HUES6 (cell line): ENCODE results near the gene RGS7.
"Not testable (repeated sequence)": the region's sequence is repeated elsewhere in the genome, so short reads cannot be mapped to it uniquely, and the experiment has no call there.

ENCODE experiments used
- H3K27ac ChIP-seq: 2 replicates; pipeline ENCODE4 v1.7.0; 2013; ENCODE audit warnings: low read depth, mild to moderate bottlenecking, low read length, inconsistent platforms
- H3K27me3 ChIP-seq: 2 replicates; pipeline ENCODE4 v1.6.1; 2013; ENCODE audit warnings: low read length; ENCODE audit not compliant: control insufficient read depth, insufficient read depth
- H3K36me3 ChIP-seq: 2 replicates; pipeline ENCODE4 v1.6.1; 2013; ENCODE audit warnings: low read length; ENCODE audit not compliant: control insufficient read depth, insufficient read depth
- H3K4me1 ChIP-seq: 2 replicates; pipeline ENCODE4 v1.6.1; 2013; ENCODE audit warnings: low read length; ENCODE audit not compliant: control insufficient read depth, insufficient read depth
- H3K4me3 ChIP-seq: 2 replicates; pipeline ENCODE4 v1.5.1; 2013; ENCODE audit warnings: low read depth, low read length
- H3K9ac ChIP-seq: one replicate; pipeline ENCODE4 v1.6.1; 2013; ENCODE audit warnings: mild to moderate bottlenecking, low read length
- H3K9me3 ChIP-seq: 2 replicates; pipeline ENCODE4 v1.6.1; 2013; ENCODE audit warnings: low read depth, low read length; ENCODE audit not compliant: control insufficient read depth, insufficient read depth

Gene RGS7

GRCh38 chr1:240737298-240737697, 619.7 kb downstream of the RGS7 start:
- H3K27ac ChIP-seq, result no peak overlapping the region
- H3K9ac ChIP-seq, result no peak overlapping the region
- no peaks in the 10 kb centered on the region for H3K9me3 ChIP-seq
- H3K27me3 ChIP-seq, result no peaks in the 10 kb centered on the region
- no peaks in the 10 kb centered on the region for H3K36me3 ChIP-seq
- H3K4me3 ChIP-seq, result no peak overlapping the region
- no peaks in the 10 kb centered on the region for H3K4me1 ChIP-seq

DNA sequence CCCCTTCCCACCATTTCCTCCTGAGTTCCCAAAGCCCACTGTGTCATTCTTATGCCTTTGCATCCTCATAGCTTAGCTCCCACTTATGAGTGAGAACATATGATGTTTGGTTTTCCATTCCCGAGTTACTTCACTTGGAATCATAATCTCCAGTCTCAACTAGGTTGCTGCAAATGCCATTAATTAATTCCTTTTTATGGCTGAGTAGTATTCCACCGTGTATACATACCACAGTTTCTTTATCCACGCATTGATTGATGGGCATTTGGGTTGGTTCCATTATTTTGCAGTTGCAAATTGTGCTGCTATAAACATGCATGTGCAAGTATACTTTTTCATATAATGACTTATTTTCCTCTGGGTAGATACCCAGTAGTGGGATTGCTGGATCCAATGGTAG, 622.3 kb downstream of the RGS7 start:
- not testable (repeated sequence) for H3K4me3 ChIP-seq, H3K4me1 ChIP-seq, H3K9ac ChIP-seq, H3K27me3 ChIP-seq, H3K36me3 ChIP-seq, H3K9me3 ChIP-seq, H3K27ac ChIP-seq

DNA sequence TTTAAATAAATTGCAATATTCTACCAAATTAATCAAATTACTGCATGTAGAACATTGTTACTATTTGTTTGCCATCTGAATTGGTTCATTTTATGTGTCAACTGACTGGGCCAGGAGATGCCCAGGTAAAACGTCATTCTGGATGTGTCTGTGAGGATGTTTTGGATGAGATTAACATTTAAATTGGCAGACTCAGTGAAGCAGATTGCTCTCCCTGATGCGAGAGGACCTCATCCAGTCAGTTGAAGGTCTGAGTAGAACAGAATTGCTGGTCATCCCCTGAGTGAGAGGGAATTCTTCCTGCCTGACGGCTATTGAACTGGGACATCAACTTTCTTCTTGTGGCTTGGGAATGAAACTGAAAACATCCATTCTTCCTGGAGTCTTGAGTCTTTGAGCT, 623.0 kb downstream of the RGS7 start:
- H3K27me3 ChIP-seq, result no peaks in the 10 kb centered on the region
- H3K27ac ChIP-seq, result no peak overlapping the region
- H3K4me1 ChIP-seq, result no peaks in the 10 kb centered on the region
- H3K9me3 ChIP-seq, result no peaks in the 10 kb centered on the region
- no peak overlapping the region for H3K9ac ChIP-seq
- H3K36me3 ChIP-seq, result no peaks in the 10 kb centered on the region
- no peak overlapping the region for H3K4me3 ChIP-seq

- Histone ChIP-seq H3K4me1 (no peaks in the 10 kb centered on the region), H3K27me3 (no peaks in the 10 kb centered on the region), H3K9ac (no peak overlapping the region), H3K36me3 (no peaks in the 10 kb centered on the region), H3K4me3 (no peak overlapping the region), H3K9me3 (no peaks in the 10 kb centered on the region), H3K27ac (no peak overlapping the region)
Observed at GRCh38 chr1:240732390-240732789, 624.6 kb downstream of the RGS7 start.
